GM19463 (cell line): ENCODE data around the gene ADARB2.

ENCODE experiments used
- ATAC-seq: cut with Tn5 transposase; IDR thresholded peaks from one replicate; pipeline ENCODE4 v1.9.1; 2021; ENCODE audit warnings: mild to moderate bottlenecking, moderate library complexity; ENCODE audit not compliant: unreplicated experiment

The ADARB2 gene

GRCh38 chr10:1187151-1187854 is 550.0 kb downstream of the ADARB2 start:
- no peak for ATAC-seq

GRCh38 chr10:1186683-1186990 is 550.7 kb downstream of the ADARB2 start:
- no peak for ATAC-seq

GRCh38 chr10:1185911-1186682 is 551.2 kb downstream of the ADARB2 start:
- no peak for ATAC-seq

GRCh38 chr10:1184541-1185430 is 552.5 kb downstream of the ADARB2 start:
- ATAC-seq, result no peak

GRCh38 chr10:1183701-1184100 is 553.6 kb downstream of the ADARB2 start:
- no peak for ATAC-seq

- no peak for ATAC-seq
Observed at GRCh38 chr10:1183033-1183396, 554.3 kb downstream of the ADARB2 start.

- no peak for ATAC-seq
Observed at GRCh38 chr10:1182280-1183032, 554.9 kb downstream of the ADARB2 start.

- ATAC-seq, result no peak
Observed at GRCh38 chr10:1180836-1181235, 556.5 kb downstream of the ADARB2 start.

- ATAC-seq, result no peak
Observed at GRCh38 chr10:1180071-1180730, 557.1 kb downstream of the ADARB2 start.

- ATAC-seq, result no peak
Observed at GRCh38 chr10:1179346-1180070, 557.8 kb downstream of the ADARB2 start.

GRCh38 chr10:1178506-1178905 is 558.8 kb downstream of the ADARB2 start:
- ATAC-seq, result no peak

GRCh38 chr10:1177936-1178335 is 559.4 kb downstream of the ADARB2 start:
- no peak for ATAC-seq

GRCh38 chr10:1175956-1176565 is 561.3 kb downstream of the ADARB2 start:
- ATAC-seq, result no peak

GRCh38 chr10:1174022-1174421 is 563.3 kb downstream of the ADARB2 start:
- ATAC-seq, result no peak

GRCh38 chr10:1173091-1173490 is 564.2 kb downstream of the ADARB2 start:
- ATAC-seq, result no peak

- no peak for ATAC-seq
Observed at GRCh38 chr10:1172256-1172984, 564.9 kb downstream of the ADARB2 start.

- ATAC-seq, result no peak
Observed at GRCh38 chr10:1171586-1171985, 565.7 kb downstream of the ADARB2 start.

GRCh38 chr10:1171182-1171581 is 566.1 kb downstream of the ADARB2 start:
- no peak for ATAC-seq

GRCh38 chr10:1170867-1171180 is 566.5 kb downstream of the ADARB2 start:
- no peak for ATAC-seq
